Heart left ventricle (tissue), 16 donors: Measurements from ENCODE around the gene OXLD1. TPM values are rescaled to one million over a fixed set of nuclear protein-coding genes. Genes with fewer than 3 reads are reported as not detected.

Experiments
- ATAC-seq, 4 donors: fragments of 200-7000 bp; cut with Tn5 transposase; one replicate each; pipeline ENCODE4 v1.9.1; 2020 to 2022; ENCODE audit warnings: moderate library complexity in 4 of 4, mild to moderate bottlenecking in 3 of 4, moderate number of reproducible peaks in 1 of 4
- DNase-seq, 5 donors: peaks; one replicate each; pipeline ENCODE4 v3.0.0-alpha.2; 2020
- H3K27ac ChIP-seq, 12 donors: fragments of 200-600 bp; sonication (generic) in 4 of 12; one replicate each; pipeline versions ENCODE4 v1.5.0 to v1.8.0; 2016 to 2022; ENCODE audit warnings: mild to moderate bottlenecking in 2 of 12
- H3K27me3 ChIP-seq, 9 donors: fragments of 200-600 bp; sonication (generic) in 2 of 9; one replicate each; pipeline versions ENCODE4 v1.5.1 to v1.8.0; 2016 to 2022; ENCODE audit warnings: mild to moderate bottlenecking in 3 of 9
- H3K36me3 ChIP-seq, 9 donors: fragments of 200-600 bp; sonication (generic) in 2 of 9; one replicate each; pipeline versions ENCODE4 v1.5.0 to v1.8.0; 2018 to 2022; ENCODE audit warnings: mild to moderate bottlenecking in 2 of 9
- H3K4me1 ChIP-seq, 12 donors: fragments of 200-600 bp; sonication (generic) in 4 of 12; one replicate each; pipeline versions ENCODE4 v1.5.0 to v1.8.0; 2016 to 2022; ENCODE audit warnings: mild to moderate bottlenecking in 3 of 12
- H3K4me3 ChIP-seq, 12 donors: fragments of 200-600 bp; sonication (generic) in 4 of 12; one replicate each; pipeline versions ENCODE4 v1.5.0 to v1.8.0; 2017 to 2022; ENCODE audit warnings: mild to moderate bottlenecking in 9 of 12, moderate library complexity in 4 of 12
- H3K9me3 ChIP-seq, 12 donors: fragments of 200-600 bp; sonication (generic) in 4 of 12; one replicate each; pipeline versions ENCODE4 v1.5.0 to v1.8.0; 2016 to 2022; ENCODE audit warnings: mild to moderate bottlenecking in 1 of 12
- CTCF ChIP-seq, 12 donors: fragments of 200-600 bp; sonication (generic) in 4 of 12; IDR thresholded peaks; one replicate each; pipeline versions ENCODE4 v1.5.0 to v1.8.0; 2018 to 2022; ENCODE audit warnings: antibody characterized with exemption in 12 of 12, mild to moderate bottlenecking in 5 of 12
- POLR2A ChIP-seq, 2 donors: fragments of 450-650 bp; IDR thresholded peaks; one replicate each; pipeline ENCODE4 v1.6.1; 2017; ENCODE audit warnings: antibody characterized with exemption in 2 of 2, mild to moderate bottlenecking in 2 of 2, moderate library complexity in 2 of 2
- WGBS, 4 donors: extraction: QIAGEN DNeasy Blood & Tissue Kit in 2 of 4; methylation state at CpG; one replicate each; pipeline versions ENCODE4 v1.1.5 to v1.1.7; 2013 to 2018; 5-methylcytosine and 5-hydroxymethylcytosine counted together
- intact Hi-C, 10 donors: fragments of 100-400 bp; cut with DNase I; formaldehyde crosslinking; loops; one replicate each; pipeline versions ENCODE4 v1.11.1 to v1.14.2; 2022
- polyA plus RNA-seq, 2 donors: library from polyadenylated mRNA; stranded (reverse); fragments of 200-250 nt; gene quantifications; one replicate each; pipeline ENCODE4 v1.2.3, GENCODE V29; 2013
- total RNA-seq, 9 donors: library from RNA; depleted of rRNA in 2 of 9; stranded (reverse); fragments of >200 nt in 2 of 9; fragmentation: NEBNext Ultra II Directional in 3 of 9; extraction: Animal tissue kit (Norgen Biotek cat#: 25700) in 3 of 9; gene quantifications; one replicate each; pipeline versions ENCODE4 v1.1.0 to v1.2.4, GENCODE V29; 2016 to 2023
- donor health status: ischemic (EF 13 %, LVEDD 7.1; RV severe dilation, severe dysfunction).
- donor health status: healthy with polysubstance abuse.
- donor health status: DM: no; HTN: yes; CAD: no.
- donor health status: DM: no; HTN: no; CAD: no.
- donor health status: ischemic (EF 25% LVEDD 6.9; RV normal size, moderate dysfunction).
- donor health status: ischemic (EF 25% LVEDD 5.7; RV mildly dilated, moderate dysfunction).
- donor health status: healthy.
- donor health status: DM: yes; HTN: yes; CAD: no.
- donor health status: ischemic (EF 35%, LVEDD 5.7; RV mildly dilated, moderate dysfunction).
- donor health status: nonischemic (EF 11% LVEDD 7.7; RV severe dilation, severe dysfunction).
- donor health status: DM: yes; HTN: yes; CAD: no.
- donor health status: PGD.
- donor health status: ischemic (EF 29% LVEDD 5.4; RV normal size, mild dysfunction).
- donor health status: nonischemic (EF 23%, LVEDD 6.1; RV moderate dilation, normal function).

Gene OXLD1
- total and polyA plus RNA-seq, 11 donors: 16.9 to 42.9 (median 22.1) TPM

GRCh38 chr17:81696218-81696941 is 30.0 kb upstream of the OXLD1 start:
- TF ChIP-seq POLR2A (IDR thresholded peaks at IDR 0.05): no peak
- TF ChIP-seq CTCF (IDR thresholded peaks at IDR 0.05): no peak
- peak in 1 of 4 donors; percentile 2 for ATAC-seq
- Histone ChIP-seq H3K27me3 (no peaks in the 10 kb centered on the region), H3K9me3 (no peaks in the 10 kb centered on the region), H3K36me3 (peaks cover 6 to 100% (median 90%) of the 10 kb centered on the region in 9 donors), H3K27ac (peak overlapping the region in 11 of 12 donors; percentile 22 to 83 (median 72)), H3K4me1 (peaks cover 0 to 25% (median 12%) of the 10 kb centered on the region in 12 donors), H3K4me3 (no peak overlapping the region)
- WGBS, 4 donors: 92 to 94% (median 93%) methylated on average over 35 to 40 of the region's 40 CpGs
- intact Hi-C loops: no loop called here
- DNase-seq: no peak

- DNase-seq (no peak), ATAC-seq (no peak)
- intact Hi-C loops: no loop called here
- peaks cover 0 to 19% (median 6%) of the 10 kb centered on the region in 12 donors for H3K4me1 ChIP-seq
- no peak overlapping the region for H3K27ac ChIP-seq
- H3K9me3 ChIP-seq: no peaks in the 10 kb centered on the region
- 93 to 96% (median 94%) methylated on average over 13 to 22 of the region's 22 CpGs for WGBS, 4 donors
- no peaks in the 10 kb centered on the region for H3K27me3 ChIP-seq
- peaks cover 6 to 100% (median 90%) of the 10 kb centered on the region in 9 donors for H3K36me3 ChIP-seq
- H3K4me3 ChIP-seq: no peak overlapping the region
- TF ChIP-seq CTCF (IDR thresholded peaks at IDR 0.05) (no peak), POLR2A (IDR thresholded peaks at IDR 0.05) (no peak)
Measured at GRCh38 chr17:81695801-81696200, 29.4 kb upstream of the OXLD1 start.

- H3K9me3 ChIP-seq: no peaks in the 10 kb centered on the region
- DNase-seq: no peak
- peaks cover 0 to 17% (median 5%) of the 10 kb centered on the region in 12 donors for H3K4me1 ChIP-seq
- H3K27ac ChIP-seq: no peak overlapping the region
- 84 to 91% (median 87%) methylated on average over 6 of the region's 6 CpGs for WGBS, 4 donors
- H3K4me3 ChIP-seq: no peak overlapping the region
- H3K27me3 ChIP-seq: no peaks in the 10 kb centered on the region
- H3K36me3 ChIP-seq: peaks cover 6 to 100% (median 92%) of the 10 kb centered on the region in 9 donors
- TF ChIP-seq CTCF (IDR thresholded peaks at IDR 0.05) (no peak), POLR2A (IDR thresholded peaks at IDR 0.05) (no peak)
- ATAC-seq: no peak
- intact Hi-C loops: no loop called here
Measured at GRCh38 chr17:81695211-81695610, 28.8 kb upstream of the OXLD1 start.

GRCh38 chr17:81694810-81695209 is 28.4 kb upstream of the OXLD1 start:
- no peaks in the 10 kb centered on the region for H3K9me3 ChIP-seq
- peaks cover 0 to 17% (median 5%) of the 10 kb centered on the region in 12 donors for H3K4me1 ChIP-seq
- no peak for DNase-seq
- TF ChIP-seq POLR2A (IDR thresholded peaks at IDR 0.05) (no peak), CTCF (IDR thresholded peaks at IDR 0.05) (no peak)
- no peak for ATAC-seq
- no peaks in the 10 kb centered on the region for H3K27me3 ChIP-seq
- no peak overlapping the region for H3K4me3 ChIP-seq
- intact Hi-C loops: no loop called here
- H3K27ac ChIP-seq: no peak overlapping the region
- 89 to 95% (median 94%) methylated on average over 19 of the region's 19 CpGs for WGBS, 4 donors
- peaks cover 6 to 100% (median 94%) of the 10 kb centered on the region in 9 donors for H3K36me3 ChIP-seq
